A549 (cell line): Measurements from ENCODE around the gene EML4. TPM values are rescaled to one million over a fixed set of nuclear protein-coding genes. Genes with fewer than 3 reads are reported as not detected.

ENCODE experiments used
- ATAC-seq, 2 experiments: fragments of 200-7000 bp in 1 of 2; fragments of >200 bp in 1 of 2; cut with Nextera tagmentation in 1 of 2; cut with Tn5 transposase in 1 of 2; 3 replicates each; pipeline versions ENCODE4 v1.8.0 to v1.9.1; 2018 to 2020; ENCODE audit warnings: mild to moderate bottlenecking in 1 of 2, moderate library complexity in 1 of 2
- CTCF ChIA-PET: fragments of 300-600 bp; sonication (Branson Sonifier 250); formaldehyde crosslinking; extraction: SDS; loops from one replicate; lab custom pipeline; 2021; ENCODE audit warnings: antibody characterized with exemption, inconsistent platforms; lab: Yijun Ruan, JAX
- POLR2A ChIA-PET: fragments of 350-600 bp; formaldehyde crosslinking; extraction: SDS; loops from one replicate; lab custom pipeline; 2021; ENCODE audit warnings: antibody characterized with exemption, inconsistent platforms; lab: Yijun Ruan, JAX
- DNase-seq, 2 experiments: peaks; one replicate each; pipeline versions ENCODE4 v3.0.0 to v3.0.0-alpha.2; 2011 to 2016; ENCODE audit warnings: low read depth in 1 of 2, low spot score in 1 of 2
- FAIRE-seq: peaks from 2 replicates; lab custom pipeline; 2011; peaks lifted over from hg19 to GRCh38; lab: Jason Lieb, UNC
- H3K27ac ChIP-seq, 2 experiments: fragments of >200 bp; sonication (Bioruptor Twin); formaldehyde crosslinking; 3 replicates each; pipeline ENCODE4 v1.5.1; 2016 to 2017
- H3K4me1 ChIP-seq: fragments of >200 bp; sonication (Bioruptor Twin); formaldehyde crosslinking; 3 replicates; pipeline ENCODE4 v1.6.1; 2016
- H3K4me2 ChIP-seq: fragments of >200 bp; sonication (Bioruptor Twin); formaldehyde crosslinking; 3 replicates; pipeline ENCODE4 v1.6.1; 2016
- H3K4me3 ChIP-seq: fragments of >200 bp; sonication (Bioruptor Twin); formaldehyde crosslinking; 3 replicates; pipeline ENCODE4 v1.5.1; 2016
- H3K9me3 ChIP-seq: fragments of >200 bp; sonication (Bioruptor Twin); formaldehyde crosslinking; 3 replicates; pipeline ENCODE4 v1.6.1; 2016
- CEBPB ChIP-seq, 2 experiments: fragments of >200 bp in 1 of 2; sonication (Bioruptor Twin) in 1 of 2; formaldehyde crosslinking in 1 of 2; IDR thresholded peaks; 2 replicates each; pipeline ENCODE4 v1.6.1; 2012 to 2016
- CHD2 ChIP-seq: fragments of 150-350 bp; IDR thresholded peaks from 2 replicates; pipeline ENCODE4 v1.6.1; 2014; ENCODE audit warnings: low read length; ENCODE audit not compliant: partially characterized antibody
- EHF ChIP-seq: fragments of 250-450 bp; sonication (Bioruptor Pico); IDR thresholded peaks from 2 replicates; pipeline ENCODE4 v1.5.0; 2020; ENCODE audit warnings: mild to moderate bottlenecking
- EHMT2 ChIP-seq: fragments of 200-600 bp; sonication (generic); IDR thresholded peaks from 2 replicates; pipeline ENCODE4 v1.6.1; 2016; ENCODE audit warnings: antibody characterized with exemption, low read depth, mild to moderate bottlenecking, moderate library complexity
- FOSL2 ChIP-seq, 2 experiments: fragments of 450-650 bp in 1 of 2; fragments of >200 bp in 1 of 2; sonication (Bioruptor Twin) in 1 of 2; formaldehyde crosslinking; IDR thresholded peaks; 2 replicates each; pipeline versions ENCODE4 v1.5.0 to v1.6.1; 2016 to 2020; ENCODE audit warnings: mild to moderate bottlenecking in 1 of 2, moderate library complexity in 1 of 2
- HOXB13 ChIP-seq: fragments of 250-450 bp; sonication (Bioruptor Pico); IDR thresholded peaks from 2 replicates; pipeline ENCODE4 v1.5.0; 2020; ENCODE audit warnings: low read depth, mild to moderate bottlenecking, moderate library complexity
- JUNB ChIP-seq: fragments of >200 bp; sonication (Bioruptor Twin); formaldehyde crosslinking; IDR thresholded peaks from 2 replicates; pipeline ENCODE4 v1.6.1; 2016
- MAFK ChIP-seq: fragments of 450-650 bp; IDR thresholded peaks from 2 replicates; pipeline ENCODE4 v1.6.1; 2014; ENCODE audit not compliant: partially characterized antibody
- MAX ChIP-seq: IDR thresholded peaks from 2 replicates; pipeline ENCODE4 v1.6.1; 2012
- MAZ ChIP-seq: fragments of 150-350 bp; IDR thresholded peaks from 2 replicates; pipeline ENCODE4 v1.6.1; 2014; ENCODE audit warnings: antibody characterized with exemption, low read depth, low read length, borderline replicate concordance
- POLR2A ChIP-seq: IDR thresholded peaks from 2 replicates; pipeline ENCODE4 v1.6.1; 2012; ENCODE audit warnings: mild to moderate bottlenecking, low read length
- RARB ChIP-seq: fragments of 250-450 bp; sonication (Bioruptor Pico); IDR thresholded peaks from 2 replicates; pipeline ENCODE4 v1.8.0; 2021; ENCODE audit warnings: mild to moderate bottlenecking, moderate library complexity
- REST ChIP-seq: fragments of 200-600 bp; sonication (generic); IDR thresholded peaks from 2 replicates; pipeline ENCODE4 v1.6.1; 2016; ENCODE audit warnings: antibody characterized with exemption, mild to moderate bottlenecking, moderate library complexity
- RNF2 ChIP-seq: fragments of 200-600 bp; sonication (generic); IDR thresholded peaks from 2 replicates; pipeline ENCODE4 v1.6.1; 2016; ENCODE audit warnings: low read depth, mild to moderate bottlenecking, antibody characterized with exemption, moderate library complexity, borderline replicate concordance
- USF2 ChIP-seq: fragments of 450-650 bp; IDR thresholded peaks from 2 replicates; pipeline ENCODE4 v1.6.1; 2014; ENCODE audit warnings: antibody characterized with exemption
- ZFP36 ChIP-seq: fragments of 450-650 bp; IDR thresholded peaks from 2 replicates; pipeline ENCODE4 v1.6.1; 2014; ENCODE audit warnings: borderline replicate concordance; ENCODE audit not compliant: partially characterized antibody
- WGBS: methylation state at CpG from one replicate; pipeline ENCODE4 v1.1.6; 2017; ENCODE audit errors: missing lambda C conversion rate; 5-methylcytosine and 5-hydroxymethylcytosine counted together
- polyA plus RNA-seq, 4 experiments: library from polyadenylated mRNA; depleted of rRNA in 3 of 4; stranded (reverse); fragments of >200 nt; fragmentation: RNase III in 1 of 4; extraction: RNeasy Plus Mini Kit Qiagen cat#74134 plus additional on column Dnase treatment in 1 of 4; gene quantifications; 2 replicates in 3 of 4; 3 replicates in 1 of 4; pipeline ENCODE4 v1.2.3, GENCODE V29; 2011 to 2017

The EML4 gene
- polyA plus RNA-seq, 2 of the 4 experiments (the other 2 are of a cell fraction) = 34.6 to 130 TPM

GRCh38 chr2:42274863-42275262, 105.7 kb downstream of the EML4 start (continued):
- no peak for TF ChIP-seq MAZ
- TF ChIP-seq RARB (CRISPR knock-in tag) = no peak
- no peak for TF ChIP-seq EHMT2

- no peak for FAIRE-seq
- POLR2A ChIA-PET = no interaction called here
- H3K4me1 ChIP-seq = peaks cover 9% of the 10 kb centered on the region; the same call in 1 of the 3 replicates
- no peaks in the 10 kb centered on the region for H3K9me3 ChIP-seq
- CTCF ChIA-PET = interaction anchor here (1.1 kb wide), 1 partner anchor 29 kb away, joined by 3 read pairs; no protein-coding TSS in a partner anchor
- H3K4me2 ChIP-seq = no peak overlapping the region
- 68% methylated on average over 2 of the region's 2 CpGs for WGBS
- no peak for ATAC-seq
- TF ChIP-seq EHF (CRISPR knock-in tag) (no peak), MAX (no peak)
- H3K27ac ChIP-seq = no peak overlapping the region
- DNase-seq = no peak
- H3K4me3 ChIP-seq = no peak overlapping the region
Observed at GRCh38 chr2:42281416-42282081, 112.4 kb downstream of the EML4 start.

- H3K4me1 ChIP-seq = peaks cover 11% of the 10 kb centered on the region; the same call in 1 of the 3 replicates
- ATAC-seq (no peak), FAIRE-seq (no peak), DNase-seq (no peak)
- H3K27ac ChIP-seq = no peak overlapping the region
- WGBS = 84% methylated on average over 6 of the region's 6 CpGs
- ChIA-PET POLR2A (no interaction called here), CTCF (interaction anchor here (1.0 kb wide), 1 partner anchor 188 kb away, joined by 3 read pairs; no protein-coding TSS in a partner anchor)
- TF ChIP-seq REST = no peak
- no peak for TF ChIP-seq USF2
- TF ChIP-seq HOXB13 = no peak
- TF ChIP-seq MAFK = peak; percentile 82
- no peak overlapping the region for H3K4me2 ChIP-seq
- no peaks in the 10 kb centered on the region for H3K9me3 ChIP-seq
- no peak overlapping the region for H3K4me3 ChIP-seq
Observed at GRCh38 chr2:42284019-42284418, 114.9 kb downstream of the EML4 start.

- H3K27ac ChIP-seq = no peak overlapping the region
- 87% methylated on average over 2 of the region's 2 CpGs for WGBS
- CTCF ChIA-PET = interaction anchor here (0.7 to 0.8 kb wide), 2 partner anchors 26 to 426 kb away, joined by 3 to 4 read pairs; no protein-coding TSS in a partner anchor
- no peak overlapping the region for H3K4me2 ChIP-seq
- no peak for ATAC-seq
- no peak overlapping the region for H3K4me3 ChIP-seq
- DNase-seq = no peak
- no peak for FAIRE-seq
- no peak for TF ChIP-seq ZFP36
- TF ChIP-seq CHD2 = no peak
- TF ChIP-seq POLR2A = no peak
- no peak for TF ChIP-seq CEBPB (IDR thresholded peaks at IDR 0.05)
- no peak for TF ChIP-seq RNF2
- no peak for TF ChIP-seq JUNB
- no peak for TF ChIP-seq FOSL2 (IDR thresholded peaks at IDR 0.05)
- no peak for TF ChIP-seq FOSL2 (CRISPR knock-in tag; IDR thresholded peaks at IDR 0.05)
- TF ChIP-seq, all 56 proteins: peak for 0
- no peaks in the 10 kb centered on the region for H3K9me3 ChIP-seq
- POLR2A ChIA-PET = interaction anchor here (0.5 kb wide), 1 partner anchor 283 kb away, joined by 3 read pairs; no protein-coding TSS in a partner anchor
- peaks cover 9% of the 10 kb centered on the region; the same call in 1 of the 3 replicates for H3K4me1 ChIP-seq
Observed at GRCh38 chr2:42286268-42286946, 117.3 kb downstream of the EML4 start.
